GM12873 (cell line): ENCODE measurements around the gene ADSS2.

Experiments
- CTCF ChIP-seq: IDR thresholded peaks from 2 replicates; pipeline ENCODE4 v1.5.1; 2012; ENCODE audit warnings: low read depth, mild to moderate bottlenecking, moderate library complexity, low read length, control low read depth; ENCODE audit not compliant: insufficient read depth; ENCODE audit errors: missing control alignments

The ADSS2 gene

GRCh38 chr1:244381878-244382565, 69.7 kb downstream of the ADSS2 start:
- TF ChIP-seq CTCF, result no peak

GRCh38 chr1:244376126-244376525, 75.6 kb downstream of the ADSS2 start:
- no peak for TF ChIP-seq CTCF

- TF ChIP-seq CTCF, result no peak
Measured at GRCh38 chr1:244375051-244375450, 76.7 kb downstream of the ADSS2 start.

- no peak for TF ChIP-seq CTCF
Measured at GRCh38 chr1:244371242-244372141, 80.2 kb downstream of the ADSS2 start.

GRCh38 chr1:244370060-244370637, 81.6 kb downstream of the ADSS2 start:
- no peak for TF ChIP-seq CTCF

GRCh38 chr1:244369256-244370057, 82.3 kb downstream of the ADSS2 start:
- no peak for TF ChIP-seq CTCF

GRCh38 chr1:244368279-244368678, 83.4 kb downstream of the ADSS2 start:
- TF ChIP-seq CTCF, result no peak
